GM12878 (cell line): Measurements from ENCODE around the gene BATF. TPM values are rescaled to one million over a fixed set of nuclear protein-coding genes. Genes with fewer than 3 reads are reported as not detected.
A peak's percentile ranks its signal among the peaks of the same experiment; 100 is the strongest.

Experiments
- ATAC-seq: fragments of 200-7000 bp; cut with Tn5 transposase; 3 replicates; pipeline ENCODE4 v1.9.1; 2020; ENCODE audit warnings: mild to moderate bottlenecking, moderate library complexity
- BruUV-seq: library from RNA; stranded (reverse); fragments of 400-500 nt; replicated peaks from 2 replicates; lab custom pipeline; 2021; lab: Mats Ljungman, UMichigan
- CTCF ChIA-PET: fragments of 300-600 bp; sonication (Branson Sonifier 250); formaldehyde crosslinking; extraction: SDS; loops from one replicate; lab custom pipeline; 2021; ENCODE audit warnings: inconsistent platforms; lab: Yijun Ruan, JAX
- POLR2A ChIA-PET: fragments of 350-600 bp; formaldehyde crosslinking; extraction: SDS; loops from one replicate; lab custom pipeline; 2021; ENCODE audit warnings: inconsistent platforms; lab: Charles Lee
- RAD21 ChIA-PET: fragments of 300-600 bp; sonication (Branson Sonifier 250); formaldehyde crosslinking; loops from one replicate; lab custom pipeline; 2023; ENCODE audit warnings: antibody characterized with exemption; ENCODE audit not compliant: unreplicated experiment; lab: Charles Lee
- SMC1A ChIA-PET: fragments of 300-600 bp; sonication (Branson Sonifier 250); formaldehyde crosslinking; loops from one replicate; lab custom pipeline; 2023; ENCODE audit not compliant: unreplicated experiment, uncharacterized antibody; lab: Charles Lee
- DNase-seq: peaks from one replicate; pipeline ENCODE4 v3.0.0-alpha.2; 2011; ENCODE audit warnings: low read depth, low spot score
- FAIRE-seq: peaks from 3 replicates; lab custom pipeline; 2011; peaks lifted over from hg19 to GRCh38; lab: Jason Lieb, UNC
- H2AFZ ChIP-seq: 2 replicates; pipeline ENCODE4 v1.6.0; 2011; ENCODE audit warnings: low read depth, low read length, control low read depth; ENCODE audit not compliant: control insufficient read depth
- H3K27ac ChIP-seq: 2 replicates; pipeline ENCODE4 v1.5.1; 2011; ENCODE audit warnings: control low read depth; ENCODE audit not compliant: control insufficient read depth, insufficient read depth
- H3K27me3 ChIP-seq, 2 experiments: replicated peaks in 1 of 2; 2 replicates each; pipeline versions ENCODE4 v1.6.0 to v1.6.1; 2011; ENCODE audit warnings: low read length in 1 of 2; ENCODE audit not compliant: control insufficient read depth in 2 of 2, insufficient read depth in 2 of 2
- H3K36me3 ChIP-seq, 2 experiments: 2 replicates each; pipeline ENCODE4 v1.5.1; 2011; ENCODE audit warnings: low read length in 1 of 2; ENCODE audit not compliant: control insufficient read depth in 2 of 2, insufficient read depth in 2 of 2
- H3K4me1 ChIP-seq: 2 replicates; pipeline ENCODE4 v1.6.1; 2011; ENCODE audit warnings: mild to moderate bottlenecking, low read length, moderate library complexity, mixed read lengths; ENCODE audit not compliant: control insufficient read depth, insufficient read depth
- H3K4me2 ChIP-seq: 2 replicates; pipeline ENCODE4 v1.6.0; 2011; ENCODE audit warnings: control low read depth; ENCODE audit not compliant: control insufficient read depth, insufficient read depth
- H3K4me3 ChIP-seq: fragments of 200-600 bp; sonication (generic); 2 replicates; pipeline ENCODE4 v1.5.1; 2016
- H3K79me2 ChIP-seq: 2 replicates; pipeline ENCODE4 v1.6.0; 2011; ENCODE audit warnings: low read length; ENCODE audit not compliant: control insufficient read depth, insufficient read depth
- H3K9ac ChIP-seq: 2 replicates; pipeline ENCODE4 v1.8.0; 2011; ENCODE audit warnings: low read length, control low read depth, mixed read lengths; ENCODE audit not compliant: control insufficient read depth, insufficient read depth
- H3K9me3 ChIP-seq: replicated peaks from 3 replicates; pipeline ENCODE4 v1.5.1; 2011; ENCODE audit warnings: mild to moderate bottlenecking, low read length; ENCODE audit not compliant: control insufficient read depth, insufficient read depth
- H4K20me1 ChIP-seq: 2 replicates; pipeline ENCODE4 v1.6.0; 2011; ENCODE audit not compliant: control insufficient read depth, insufficient read depth
- GATAD2B ChIP-seq: fragments of 450-650 bp; conservative IDR thresholded peaks from 2 replicates; pipeline ENCODE4 v1.6.1; 2017; ENCODE audit warnings: low read depth, mild to moderate bottlenecking, moderate library complexity
- KDM1A ChIP-seq: fragments of 200-600 bp; sonication (generic); IDR thresholded peaks from 2 replicates; pipeline ENCODE4 v1.6.1; 2016; ENCODE audit warnings: borderline replicate concordance
- SIX5 ChIP-seq: IDR thresholded peaks from 2 replicates; pipeline ENCODE4 v1.6.1; 2011; ENCODE audit warnings: mild to moderate bottlenecking, low read depth, low read length, moderate library complexity; ENCODE audit not compliant: severe bottlenecking
- SMC3 ChIP-seq: IDR thresholded peaks from 2 replicates; pipeline ENCODE4 v1.6.1; 2011; ENCODE audit warnings: low read length, improper control_type of control experiment, borderline replicate concordance
- WGBS: methylation state at CpG from one replicate; pipeline ENCODE4 v1.1.6; 2016; ENCODE audit warnings: low lambda C conversion rate; ENCODE audit not compliant: insufficient replicate concordance, insufficient coverage; ENCODE audit errors: missing lambda C conversion rate; 5-methylcytosine and 5-hydroxymethylcytosine counted together
- in situ Hi-C: fragments of 300-500 bp; cut with MboI; formaldehyde crosslinking; loops from 9 replicates; pipeline ENCODE4 v1.14.3; 2018; ENCODE audit warnings: mixed read lengths
- intact Hi-C: fragments of 100-400 bp; cut with micrococcal nuclease; formaldehyde crosslinking; loops from one replicate; pipeline ENCODE4 v1.14.2; 2022; ENCODE audit not compliant: unreplicated experiment
- polyA plus RNA-seq, 11 experiments: library from polyadenylated mRNA; depleted of rRNA in 4 of 11; unstranded in 6 of 11; stranded (reverse) in 5 of 11; fragments of >200 nt; fragmentation: Nextera tagmentation in 4 of 11; fragmentation: Illumina TruSeq in 1 of 11; extraction: Ambion mirVana in 4 of 11; extraction: Trizol in 1 of 11; gene quantifications; 1 replicate in 1 of 11; 2 replicates in 10 of 11; pipeline versions ENCODE4 v1.2.1 to v1.2.3, GENCODE V29; 2011 to 2016; ENCODE audit warnings: inconsistent platforms in 2 of 11, missing spikeins in 2 of 11, low read depth in 1 of 11
- total RNA-seq, 4 experiments: library from RNA; depleted of rRNA in 3 of 4; stranded (reverse); fragments of >200 nt in 3 of 4; fragmentation: Illumina TruSeq in 1 of 4; extraction: Trizol in 1 of 4; gene quantifications; 2 replicates each; pipeline versions ENCODE4 v1.2.1 to v1.2.3, GENCODE V29; 2013 to 2021
- TF ChIP-seq, protein P1 (sequence below): IDR thresholded peaks from 2 replicates; pipeline ENCODE4 v1.6.1; 2011; ENCODE audit warnings: borderline replicate concordance, low read depth, mild to moderate bottlenecking, moderate library complexity, mixed read lengths, low read length; ENCODE audit not compliant: insufficient read depth; ENCODE audit errors: extremely low read length
- TF ChIP-seq, protein P2 (sequence below): fragments of 450-650 bp; IDR thresholded peaks from 2 replicates; pipeline ENCODE4 v1.6.1; 2017; ENCODE audit warnings: mild to moderate bottlenecking, low read depth, inconsistent platforms; ENCODE audit not compliant: poor library complexity, severe bottlenecking
- TF ChIP-seq, protein P3 (sequence below): fragments of 450-650 bp; IDR thresholded peaks from 2 replicates; pipeline ENCODE4 v1.6.1; 2018; ENCODE audit warnings: mild to moderate bottlenecking, low read depth, moderate library complexity; ENCODE audit not compliant: partially characterized antibody

Gene BATF
- total and polyA plus RNA-seq, 10 of the 15 experiments (the other 5 are each of a cell fraction or from before 2014, with no cell fraction given): 10.0 to 154 (median 103) TPM

DNA sequence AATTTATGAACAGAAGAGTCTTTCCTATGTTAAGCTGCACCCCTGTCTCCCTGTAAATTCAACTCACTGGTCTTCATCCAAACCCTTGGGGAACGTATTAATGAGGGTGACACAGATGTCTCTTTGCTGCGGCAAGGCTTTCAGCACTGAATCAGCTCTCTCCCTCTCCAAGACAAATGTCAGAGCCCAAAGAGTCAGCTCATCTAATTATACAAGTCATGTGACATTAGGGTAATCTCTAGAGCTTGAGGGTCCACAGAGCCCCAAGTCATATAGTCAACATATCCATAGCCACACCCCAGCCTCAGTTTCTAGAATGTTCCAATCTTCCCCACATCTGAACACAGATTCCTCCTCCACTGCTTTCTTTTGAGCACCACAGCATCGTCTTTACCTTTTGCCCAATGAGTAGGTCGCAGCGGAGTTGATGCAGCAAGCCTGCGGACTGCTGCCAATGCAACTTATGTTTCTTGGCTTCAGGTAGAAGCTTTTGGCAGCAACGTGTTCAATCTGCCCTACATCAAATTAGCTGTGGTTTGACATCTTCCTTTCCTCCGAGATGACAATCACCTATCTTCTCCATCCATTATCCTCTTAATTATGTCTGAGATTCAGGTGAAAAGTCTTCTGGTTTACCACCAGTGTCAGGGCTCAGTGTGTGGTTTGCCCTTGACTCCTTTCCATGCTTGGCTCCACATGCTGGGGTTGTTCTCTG is 5.3 kb downstream of the BATF start:
- no peaks in the 10 kb centered on the region for H3K27me3 ChIP-seq
- H3K79me2 ChIP-seq: peaks cover 94% of the 10 kb centered on the region
- POLR2A ChIA-PET: interaction anchor here (0.7 to 19.7 kb wide), 6 partner anchors 8 to 36 kb away, joined by 3 to 262 read pairs (median 4); no protein-coding TSS in a partner anchor
- SMC1A ChIA-PET: interaction anchor here (0.6 to 19.9 kb wide), 9 partner anchors 7 to 127 kb away, joined by 3 to 619 read pairs (median 145); partner anchors contain the start of genes BATF, ERG28 and TTLL5
- RAD21 ChIA-PET: interaction anchor here (1.0 to 21.5 kb wide), 7 partner anchors 10 to 219 kb away, joined by 3 to 645 read pairs (median 27); partner anchors contain the start of genes ERG28 and TTLL5
- H4K20me1 ChIP-seq: no peaks in the 10 kb centered on the region
- CTCF ChIA-PET: interaction anchor here (1.3 to 21.2 kb wide), 7 partner anchors 9 to 74 kb away, joined by 3 to 520 read pairs (median 37); no protein-coding TSS in a partner anchor
- no peak overlapping the region for H3K9ac ChIP-seq
- DNase-seq (no peak), ATAC-seq (no peak)
- H3K9me3 ChIP-seq: no peaks in the 10 kb centered on the region; the same call in 1 of the 3 replicates
- H3K4me2 ChIP-seq: peak overlapping the region; percentile 60
- no peak overlapping the region for H2AFZ ChIP-seq
- H3K36me3 ChIP-seq: peaks cover 4 to 27% of the 10 kb centered on the region in 2 experiments
- H3K4me1 ChIP-seq: peaks cover 11% of the 10 kb centered on the region
- 51% methylated on average over 8 of the region's 8 CpGs for WGBS
- TF ChIP-seq, protein P1, sequence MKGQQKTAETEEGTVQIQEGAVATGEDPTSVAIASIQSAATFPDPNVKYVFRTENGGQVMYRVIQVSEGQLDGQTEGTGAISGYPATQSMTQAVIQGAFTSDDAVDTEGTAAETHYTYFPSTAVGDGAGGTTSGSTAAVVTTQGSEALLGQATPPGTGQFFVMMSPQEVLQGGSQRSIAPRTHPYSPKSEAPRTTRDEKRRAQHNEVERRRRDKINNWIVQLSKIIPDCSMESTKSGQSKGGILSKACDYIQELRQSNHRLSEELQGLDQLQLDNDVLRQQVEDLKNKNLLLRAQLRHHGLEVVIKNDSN: no peak
- no peak for TF ChIP-seq SMC3
- TF ChIP-seq GATAD2B: no peak
- TF ChIP-seq, protein P2, sequence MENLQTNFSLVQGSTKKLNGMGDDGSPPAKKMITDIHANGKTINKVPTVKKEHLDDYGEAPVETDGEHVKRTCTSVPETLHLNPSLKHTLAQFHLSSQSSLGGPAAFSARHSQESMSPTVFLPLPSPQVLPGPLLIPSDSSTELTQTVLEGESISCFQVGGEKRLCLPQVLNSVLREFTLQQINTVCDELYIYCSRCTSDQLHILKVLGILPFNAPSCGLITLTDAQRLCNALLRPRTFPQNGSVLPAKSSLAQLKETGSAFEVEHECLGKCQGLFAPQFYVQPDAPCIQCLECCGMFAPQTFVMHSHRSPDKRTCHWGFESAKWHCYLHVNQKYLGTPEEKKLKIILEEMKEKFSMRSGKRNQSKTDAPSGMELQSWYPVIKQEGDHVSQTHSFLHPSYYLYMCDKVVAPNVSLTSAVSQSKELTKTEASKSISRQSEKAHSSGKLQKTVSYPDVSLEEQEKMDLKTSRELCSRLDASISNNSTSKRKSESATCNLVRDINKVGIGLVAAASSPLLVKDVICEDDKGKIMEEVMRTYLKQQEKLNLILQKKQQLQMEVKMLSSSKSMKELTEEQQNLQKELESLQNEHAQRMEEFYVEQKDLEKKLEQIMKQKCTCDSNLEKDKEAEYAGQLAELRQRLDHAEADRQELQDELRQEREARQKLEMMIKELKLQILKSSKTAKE: no peak
- no peak for TF ChIP-seq KDM1A
- no peak for TF ChIP-seq SIX5
- TF ChIP-seq, protein P3, sequence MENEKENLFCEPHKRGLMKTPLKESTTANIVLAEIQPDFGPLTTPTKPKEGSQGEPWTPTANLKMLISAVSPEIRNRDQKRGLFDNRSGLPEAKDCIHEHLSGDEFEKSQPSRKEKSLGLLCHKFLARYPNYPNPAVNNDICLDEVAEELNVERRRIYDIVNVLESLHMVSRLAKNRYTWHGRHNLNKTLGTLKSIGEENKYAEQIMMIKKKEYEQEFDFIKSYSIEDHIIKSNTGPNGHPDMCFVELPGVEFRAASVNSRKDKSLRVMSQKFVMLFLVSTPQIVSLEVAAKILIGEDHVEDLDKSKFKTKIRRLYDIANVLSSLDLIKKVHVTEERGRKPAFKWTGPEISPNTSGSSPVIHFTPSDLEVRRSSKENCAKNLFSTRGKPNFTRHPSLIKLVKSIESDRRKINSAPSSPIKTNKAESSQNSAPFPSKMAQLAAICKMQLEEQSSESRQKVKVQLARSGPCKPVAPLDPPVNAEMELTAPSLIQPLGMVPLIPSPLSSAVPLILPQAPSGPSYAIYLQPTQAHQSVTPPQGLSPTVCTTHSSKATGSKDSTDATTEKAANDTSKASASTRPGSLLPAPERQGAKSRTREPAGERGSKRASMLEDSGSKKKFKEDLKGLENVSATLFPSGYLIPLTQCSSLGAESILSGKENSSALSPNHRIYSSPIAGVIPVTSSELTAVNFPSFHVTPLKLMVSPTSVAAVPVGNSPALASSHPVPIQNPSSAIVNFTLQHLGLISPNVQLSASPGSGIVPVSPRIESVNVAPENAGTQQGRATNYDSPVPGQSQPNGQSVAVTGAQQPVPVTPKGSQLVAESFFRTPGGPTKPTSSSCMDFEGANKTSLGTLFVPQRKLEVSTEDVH: no peak
- TF ChIP-seq, all 136 proteins: peak for 0
- H3K4me3 ChIP-seq: peak overlapping the region; percentile 45; the same call in 1 of the 2 replicates
- no peak for FAIRE-seq
- in situ Hi-C loops: loop anchor here (25.0 kb wide), 1 partner anchor 1765 kb away; a partner anchor contains a TSS
- no TSS peak for BruUV-seq
- intact Hi-C loops: no loop called here
- no peak overlapping the region for H3K27ac ChIP-seq
